Left ventricle myocardium inferior (tissue), 1 donor: ENCODE results near the gene ATXN7L3. TPM values are rescaled to one million over a fixed set of nuclear protein-coding genes. Genes with fewer than 3 reads are reported as not detected.

Experiments used
- DNase-seq: peaks from one replicate; pipeline ENCODE4 v3.0.0-alpha.2; 2020
- H3K27ac ChIP-seq: fragments of 200-600 bp; replicated peaks from 2 replicates; pipeline ENCODE4 v1.8.0; 2021
- H3K27me3 ChIP-seq: fragments of 200-600 bp; 2 replicates; pipeline ENCODE4 v1.8.0; 2021; ENCODE audit warnings: low read depth
- H3K36me3 ChIP-seq: fragments of 200-600 bp; 2 replicates; pipeline ENCODE4 v1.8.0; 2021
- H3K4me1 ChIP-seq: fragments of 200-600 bp; 2 replicates; pipeline ENCODE4 v1.8.0; 2021
- H3K4me3 ChIP-seq: fragments of 200-600 bp; 2 replicates; pipeline ENCODE4 v1.8.0; 2021; ENCODE audit warnings: mild to moderate bottlenecking, moderate library complexity
- H3K9me3 ChIP-seq: fragments of 200-600 bp; replicated peaks from 2 replicates; pipeline ENCODE4 v1.8.0; 2021
- intact Hi-C: fragments of 100-400 bp; cut with micrococcal nuclease; formaldehyde crosslinking; loops from one replicate; pipeline ENCODE4 v1.11.0; 2022
- total RNA-seq: library from RNA; stranded (reverse); fragmentation: NEBNext Ultra II Directional; extraction: Animal tissue kit (Norgen Biotek cat#: 25700); gene quantifications from one replicate; pipeline ENCODE4 v1.2.1, GENCODE V29; 2021
- TF ChIP-seq, protein P1 (sequence below): fragments of 200-600 bp; IDR thresholded peaks from 2 replicates; pipeline ENCODE4 v1.8.0; 2021; ENCODE audit warnings: antibody characterized with exemption, mild to moderate bottlenecking, borderline replicate concordance
- donor health status: DM: no; HTN: yes; CAD: no; lungs with severe emphysema.

The ATXN7L3 gene
- total RNA-seq, 1 donor from 2014 or later = 28.7 TPM

DNA sequence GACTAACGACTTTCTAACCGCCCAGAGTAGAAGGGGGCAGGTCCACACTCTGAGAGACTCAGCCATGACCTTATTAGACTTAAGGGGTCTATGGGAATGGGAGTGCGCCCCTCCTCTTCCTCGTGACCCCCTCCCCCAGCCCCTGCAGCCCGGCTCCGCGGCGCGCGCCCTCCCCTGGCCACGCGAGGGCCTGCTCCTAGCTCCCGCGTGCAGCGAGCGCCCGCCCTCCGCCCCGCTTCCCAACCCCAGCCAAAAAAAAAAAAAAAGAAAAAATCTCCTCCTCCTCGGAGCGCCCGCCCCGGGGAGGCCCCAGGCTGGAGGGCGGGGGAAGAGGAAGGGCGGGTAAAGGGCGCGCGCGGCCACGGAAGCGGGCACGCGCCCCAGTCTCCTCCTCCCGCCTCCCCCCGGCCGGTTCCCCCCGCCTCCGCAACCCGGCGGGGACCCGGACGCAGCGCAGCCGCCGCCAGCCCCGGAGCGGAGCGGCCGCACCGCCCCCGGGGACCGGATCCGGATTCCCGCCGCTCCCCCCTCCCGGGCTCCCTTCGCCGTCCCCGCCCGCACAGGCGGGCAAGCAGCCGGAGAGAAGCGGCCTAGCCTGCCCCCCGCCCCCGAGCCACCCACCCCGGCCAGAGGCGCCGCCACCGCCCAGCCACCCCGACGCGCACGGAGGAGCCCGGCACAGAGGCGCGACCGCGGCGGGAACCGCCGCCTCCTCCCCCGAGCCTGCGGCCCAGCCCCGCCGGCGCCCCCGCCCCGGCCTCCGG lies 18.8 kb upstream of the ATXN7L3 start:
- Histone ChIP-seq H3K27me3 (no peaks in the 10 kb centered on the region), H3K27ac (peak overlapping the region; percentile 100), H3K4me1 (peaks cover 62% of the 10 kb centered on the region), H3K4me3 (peak overlapping the region; percentile 84), H3K36me3 (peaks cover 37% of the 10 kb centered on the region), H3K9me3 (no peaks in the 10 kb centered on the region)
- intact Hi-C loops = no loop called here
- TF ChIP-seq, protein P1, sequence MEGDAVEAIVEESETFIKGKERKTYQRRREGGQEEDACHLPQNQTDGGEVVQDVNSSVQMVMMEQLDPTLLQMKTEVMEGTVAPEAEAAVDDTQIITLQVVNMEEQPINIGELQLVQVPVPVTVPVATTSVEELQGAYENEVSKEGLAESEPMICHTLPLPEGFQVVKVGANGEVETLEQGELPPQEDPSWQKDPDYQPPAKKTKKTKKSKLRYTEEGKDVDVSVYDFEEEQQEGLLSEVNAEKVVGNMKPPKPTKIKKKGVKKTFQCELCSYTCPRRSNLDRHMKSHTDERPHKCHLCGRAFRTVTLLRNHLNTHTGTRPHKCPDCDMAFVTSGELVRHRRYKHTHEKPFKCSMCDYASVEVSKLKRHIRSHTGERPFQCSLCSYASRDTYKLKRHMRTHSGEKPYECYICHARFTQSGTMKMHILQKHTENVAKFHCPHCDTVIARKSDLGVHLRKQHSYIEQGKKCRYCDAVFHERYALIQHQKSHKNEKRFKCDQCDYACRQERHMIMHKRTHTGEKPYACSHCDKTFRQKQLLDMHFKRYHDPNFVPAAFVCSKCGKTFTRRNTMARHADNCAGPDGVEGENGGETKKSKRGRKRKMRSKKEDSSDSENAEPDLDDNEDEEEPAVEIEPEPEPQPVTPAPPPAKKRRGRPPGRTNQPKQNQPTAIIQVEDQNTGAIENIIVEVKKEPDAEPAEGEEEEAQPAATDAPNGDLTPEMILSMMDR = peak; percentile 78
- DNase-seq = peak; percentile 91

DNA sequence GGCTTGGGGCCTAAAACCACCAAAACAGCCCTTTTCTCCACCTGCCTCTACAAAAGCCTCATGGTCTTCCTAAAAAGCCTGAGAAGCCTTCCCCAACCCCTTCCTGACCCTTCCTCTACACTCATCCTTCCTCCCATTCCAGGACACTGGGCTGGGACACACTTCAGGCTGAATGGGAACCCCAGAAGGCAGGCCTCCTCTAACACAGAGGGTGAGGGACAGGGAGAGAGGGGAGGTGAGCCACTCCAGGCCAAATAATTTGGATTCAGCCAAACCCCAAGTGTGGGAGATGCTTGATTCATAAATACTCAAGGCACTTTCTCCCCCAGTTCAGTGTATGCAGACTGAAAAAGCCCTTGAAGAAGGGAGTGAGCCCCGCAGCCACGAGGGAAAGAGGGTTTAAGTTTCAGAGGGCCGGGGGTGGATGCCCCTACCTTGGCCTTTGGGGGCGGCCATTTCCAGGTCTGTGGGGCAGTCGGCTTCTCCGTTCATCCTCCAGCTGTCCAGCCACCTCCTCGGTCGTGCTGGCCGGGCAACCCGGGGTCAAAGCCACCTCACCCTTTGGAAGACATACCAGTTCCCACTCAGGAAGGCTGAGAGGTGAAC lies 18.2 kb upstream of the ATXN7L3 start:
- Histone ChIP-seq H3K27ac (peak overlapping the region; percentile 100), H3K36me3 (peaks cover 41% of the 10 kb centered on the region), H3K9me3 (no peaks in the 10 kb centered on the region), H3K27me3 (no peaks in the 10 kb centered on the region), H3K4me1 (peaks cover 55% of the 10 kb centered on the region), H3K4me3 (peak overlapping the region; percentile 84)
- TF ChIP-seq, protein P1 = no peak
- no peak for DNase-seq
- intact Hi-C loops = no loop called here

DNA sequence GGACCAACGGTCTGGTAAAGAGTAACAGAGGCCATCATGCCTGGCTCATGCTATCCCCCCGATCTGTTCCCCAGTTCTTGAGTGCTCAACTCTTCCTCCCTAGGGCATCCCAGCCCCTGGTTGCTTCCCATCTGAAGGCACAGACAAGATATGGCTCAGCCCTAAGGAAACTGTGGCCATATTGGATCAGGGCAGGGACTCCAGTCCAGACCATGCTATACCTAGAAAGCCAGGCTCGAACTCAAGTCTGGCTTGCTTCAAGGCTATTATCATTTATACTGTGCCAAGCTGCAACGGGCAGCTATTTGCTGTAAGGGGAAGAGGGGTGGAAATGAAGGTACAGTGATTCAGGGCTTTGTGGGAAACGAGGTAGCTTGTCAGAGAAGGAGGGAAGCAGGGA lies 17.0 kb upstream of the ATXN7L3 start:
- no peak overlapping the region for H3K4me3 ChIP-seq
- no peaks in the 10 kb centered on the region for H3K27me3 ChIP-seq
- TF ChIP-seq, protein P1 = no peak
- H3K4me1 ChIP-seq = peaks cover 45% of the 10 kb centered on the region
- H3K9me3 ChIP-seq = no peaks in the 10 kb centered on the region
- DNase-seq = no peak
- intact Hi-C loops = no loop called here
- H3K27ac ChIP-seq = no peak overlapping the region
- peaks cover 47% of the 10 kb centered on the region for H3K36me3 ChIP-seq

DNA sequence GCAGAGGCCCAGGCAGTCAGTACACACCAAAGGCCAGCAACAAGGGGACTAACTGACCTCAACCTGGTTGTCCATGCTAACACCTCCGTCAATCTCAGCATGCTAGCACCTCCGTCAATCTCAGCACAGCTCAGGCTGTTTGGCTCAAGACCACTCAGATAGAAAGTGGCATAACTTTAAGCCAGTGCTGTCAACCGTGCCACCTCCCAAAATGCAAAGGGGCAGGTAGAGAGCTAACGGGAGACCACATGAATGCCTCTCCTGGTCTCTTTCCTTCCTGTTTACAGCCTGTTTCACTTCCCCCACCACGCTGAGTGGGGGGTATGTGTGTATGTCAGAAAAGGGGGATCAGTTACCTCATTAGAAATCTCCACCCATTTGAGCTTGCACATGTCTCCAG lies 16.5 kb upstream of the ATXN7L3 start:
- Histone ChIP-seq H3K4me3 (no peak overlapping the region), H3K36me3 (peaks cover 52% of the 10 kb centered on the region), H3K27ac (no peak overlapping the region), H3K27me3 (no peaks in the 10 kb centered on the region), H3K9me3 (no peaks in the 10 kb centered on the region), H3K4me1 (peaks cover 45% of the 10 kb centered on the region)
- TF ChIP-seq, protein P1 = no peak
- no peak for DNase-seq
- intact Hi-C loops = no loop called here

DNA sequence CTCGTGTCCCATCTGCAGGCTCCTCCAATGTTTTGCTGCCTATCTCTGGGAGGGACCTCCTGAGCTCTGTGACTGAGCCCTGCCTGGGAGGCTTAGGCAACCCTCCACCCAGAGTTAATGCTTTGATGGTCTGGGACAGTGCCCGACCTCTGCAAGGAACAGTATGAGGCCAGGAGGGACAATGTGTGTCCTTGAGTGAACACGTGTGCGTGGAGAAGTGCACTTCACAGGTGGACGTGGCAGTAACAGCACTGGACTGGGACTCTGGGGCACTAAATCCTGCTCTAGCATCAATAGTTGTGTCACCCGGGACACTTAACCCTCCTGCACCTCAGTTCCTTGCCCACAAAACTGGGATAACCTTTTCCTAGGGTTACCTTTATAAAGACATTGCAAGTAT lies 15.2 kb upstream of the ATXN7L3 start:
- H3K4me3 ChIP-seq = no peak overlapping the region
- peaks cover 48% of the 10 kb centered on the region for H3K4me1 ChIP-seq
- DNase-seq = no peak
- intact Hi-C loops = loop anchor here (5.0 kb wide), 1 partner anchor 117 kb away; no protein-coding TSS in a partner anchor
- no peak overlapping the region for H3K27ac ChIP-seq
- peaks cover 62% of the 10 kb centered on the region for H3K36me3 ChIP-seq
- no peaks in the 10 kb centered on the region for H3K27me3 ChIP-seq
- TF ChIP-seq, protein P1 = no peak
- no peaks in the 10 kb centered on the region for H3K9me3 ChIP-seq
